Activated CD4-positive, alpha-beta memory T cell treated with anti-CD3 and anti-CD28 coated beads for 36 hours (primary cell): ENCODE measurements around the gene ZNF230. TPM values are rescaled to one million over a fixed set of nuclear protein-coding genes. Genes with fewer than 3 reads are reported as not detected.

Source experiments
- CTCF ChIA-PET: fragments of 350-600 bp; sonication (Branson Sonifier 250); formaldehyde crosslinking; loops from one replicate; lab custom pipeline; 2021; ENCODE audit warnings: antibody characterized with exemption, inconsistent platforms; lab: Charles Lee
- POLR2A ChIA-PET: fragments of 350-600 bp; sonication (Branson Sonifier 250); formaldehyde crosslinking; loops from one replicate; lab custom pipeline; 2021; ENCODE audit warnings: antibody characterized with exemption; lab: Charles Lee
- DNase-seq: peaks from one replicate; pipeline ENCODE4 v3.0.0-alpha.2; 2020
- H3K27ac Mint-ChIP-seq: one replicate; pipeline ENCODE4 v1.8.0; 2021; ENCODE audit warnings: mixed read lengths
- H3K27me3 Mint-ChIP-seq: one replicate; pipeline ENCODE4 v1.8.0; 2021; ENCODE audit warnings: mixed read lengths
- H3K36me3 Mint-ChIP-seq: one replicate; pipeline ENCODE4 v1.8.0; 2021; ENCODE audit warnings: mixed read lengths
- H3K4me1 Mint-ChIP-seq: one replicate; pipeline ENCODE4 v1.8.0; 2021; ENCODE audit warnings: low read depth, mixed read lengths
- H3K4me3 Mint-ChIP-seq: one replicate; pipeline ENCODE4 v1.8.0; 2021; ENCODE audit warnings: mild to moderate bottlenecking, mixed read lengths
- H3K9me3 Mint-ChIP-seq: one replicate; pipeline ENCODE4 v1.8.0; 2021; ENCODE audit warnings: mixed read lengths
- intact Hi-C: fragments of 100-400 bp; cut with micrococcal nuclease; formaldehyde crosslinking; loops from one replicate; pipeline ENCODE4 v1.15.1; 2023
- total RNA-seq, 2 experiments: library from RNA; stranded (reverse); gene quantifications; one replicate each; pipeline ENCODE4 v1.2.3, GENCODE V29; 2021

Gene ZNF230
- total RNA-seq = 1 to 10 TPM; 3.8 TPM

- peaks cover 39% of the 10 kb centered on the region for H3K36me3 Mint-ChIP-seq
- peaks cover 18% of the 10 kb centered on the region for H3K4me1 Mint-ChIP-seq
- peak within 1 kb of the TSS; percentile 94 for H3K27ac Mint-ChIP-seq
- peaks cover 41% of the 10 kb centered on the region for H3K9me3 Mint-ChIP-seq
- ChIA-PET POLR2A (interaction anchor here (0.6 kb wide), 1 partner anchor 111 kb away, joined by 3 read pairs; no protein-coding TSS in a partner anchor), CTCF (interaction anchor here (1.0 kb wide), 1 partner anchor 279 kb away, joined by 3 read pairs; no protein-coding TSS in a partner anchor)
- no peaks in the 10 kb centered on the region for H3K27me3 Mint-ChIP-seq
- intact Hi-C loops = loop anchor here (1.0 to 5.0 kb wide), 9 partner anchors 19 to 209 kb away; partner anchors contain the start of genes ZNF155, ZNF221, ZNF222 and ZNF224
- peak; percentile 91 for DNase-seq
- H3K4me3 Mint-ChIP-seq = peak within 1 kb of the TSS; percentile 99
These were observed at the start of gene ZNF230 for GRCh38 chr19:44002566-44003460. ZNF230 (plus strand) TSS chr19:44002957; CDS start chr19:44007079, 4,122 bp downstream.

GRCh38 chr19:43956827-43957226, 45.9 kb upstream of the ZNF230 start:
- Mint-ChIP-seq H3K9me3 (peaks cover 32% of the 10 kb centered on the region), H3K27me3 (peaks cover 1% of the 10 kb centered on the region), H3K4me3 (no peak overlapping the region), H3K4me1 (no peaks in the 10 kb centered on the region), H3K36me3 (peaks cover 18% of the 10 kb centered on the region), H3K27ac (no peak overlapping the region)
- no peak for DNase-seq
- intact Hi-C loops = no loop called here
- POLR2A ChIA-PET = interaction anchor here (1.0 kb wide), 1 partner anchor 193 kb away, joined by 3 read pairs; no protein-coding TSS in a partner anchor
- CTCF ChIA-PET = no interaction called here

GRCh38 chr19:43957891-43958290, 44.9 kb upstream of the ZNF230 start:
- H3K4me1 Mint-ChIP-seq = no peaks in the 10 kb centered on the region
- ChIA-PET CTCF (no interaction called here), POLR2A (interaction anchor here (0.6 to 1.0 kb wide), 2 partner anchors 34 to 192 kb away, joined by 3 read pairs; no protein-coding TSS in a partner anchor)
- H3K27ac Mint-ChIP-seq = no peak overlapping the region
- H3K4me3 Mint-ChIP-seq = no peak overlapping the region
- no peak for DNase-seq
- H3K27me3 Mint-ChIP-seq = no peaks in the 10 kb centered on the region
- H3K9me3 Mint-ChIP-seq = peaks cover 35% of the 10 kb centered on the region
- intact Hi-C loops = no loop called here
- peaks cover 19% of the 10 kb centered on the region for H3K36me3 Mint-ChIP-seq

GRCh38 chr19:43960411-43960810, 42.3 kb upstream of the ZNF230 start:
- ChIA-PET CTCF (no interaction called here), POLR2A (no interaction called here)
- Mint-ChIP-seq H3K36me3 (peaks cover 36% of the 10 kb centered on the region), H3K4me1 (no peaks in the 10 kb centered on the region), H3K27ac (no peak overlapping the region), H3K9me3 (peaks cover 51% of the 10 kb centered on the region), H3K27me3 (no peaks in the 10 kb centered on the region), H3K4me3 (no peak overlapping the region)
- DNase-seq = no peak
- intact Hi-C loops = no loop called here

DNA sequence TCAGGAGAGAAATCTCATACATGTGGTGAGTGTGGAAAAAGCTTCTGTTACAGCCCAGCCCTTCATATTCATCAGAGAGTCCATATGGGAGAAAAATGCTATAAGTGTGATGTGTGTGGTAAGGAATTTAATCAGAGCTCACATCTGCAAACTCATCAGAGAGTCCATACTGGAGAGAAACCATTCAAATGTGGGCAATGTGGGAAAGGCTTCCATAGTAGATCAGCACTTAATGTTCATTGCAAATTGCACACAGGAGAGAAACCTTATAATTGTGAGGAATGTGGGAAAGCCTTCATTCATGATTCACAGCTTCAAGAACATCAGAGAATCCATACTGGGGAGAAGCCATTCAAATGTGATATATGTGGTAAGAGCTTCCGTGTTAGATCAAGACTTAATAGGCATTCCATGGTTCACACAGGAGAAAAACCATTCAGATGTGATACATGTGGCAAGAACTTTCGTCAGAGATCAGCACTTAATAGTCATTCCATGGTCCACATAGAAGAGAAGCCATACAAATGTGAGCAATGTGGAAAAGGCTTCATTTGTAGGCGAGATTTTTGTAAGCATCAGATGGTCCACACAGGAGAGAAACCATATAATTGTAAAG, 36.6 kb upstream of the ZNF230 start:
- DNase-seq = no peak
- Mint-ChIP-seq H3K9me3 (peaks cover 67% of the 10 kb centered on the region), H3K27me3 (peaks cover under 1% of the 10 kb centered on the region), H3K36me3 (peaks cover 57% of the 10 kb centered on the region), H3K4me1 (no peaks in the 10 kb centered on the region), H3K4me3 (no peak overlapping the region), H3K27ac (no peak overlapping the region)
- POLR2A ChIA-PET = no interaction called here
- intact Hi-C loops = no loop called here
- CTCF ChIA-PET = no interaction called here

DNA sequence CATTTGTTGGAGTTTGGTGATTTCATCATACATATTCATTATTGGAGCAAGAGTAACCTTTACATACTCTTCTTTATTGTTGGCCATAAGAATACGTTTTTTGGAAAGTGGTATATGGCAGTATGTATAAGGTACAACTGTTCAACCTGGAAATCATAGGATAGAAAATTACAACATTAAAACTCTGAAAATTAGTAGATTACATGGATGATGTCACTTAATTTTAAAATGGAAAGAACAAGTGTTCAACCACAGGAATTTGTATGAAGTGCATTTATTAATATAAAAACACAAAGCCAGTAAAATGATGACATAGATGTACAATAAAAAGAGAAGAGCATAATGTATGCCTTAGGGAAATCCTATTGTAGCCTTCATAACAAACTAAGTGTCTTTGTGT, 26.0 kb upstream of the ZNF230 start:
- Mint-ChIP-seq H3K27ac (no peak overlapping the region), H3K9me3 (peaks cover 37% of the 10 kb centered on the region), H3K36me3 (peaks cover 9% of the 10 kb centered on the region), H3K4me3 (no peak overlapping the region), H3K27me3 (no peaks in the 10 kb centered on the region), H3K4me1 (no peaks in the 10 kb centered on the region)
- DNase-seq = no peak
- ChIA-PET CTCF (no interaction called here), POLR2A (no interaction called here)
- intact Hi-C loops = no loop called here

DNA sequence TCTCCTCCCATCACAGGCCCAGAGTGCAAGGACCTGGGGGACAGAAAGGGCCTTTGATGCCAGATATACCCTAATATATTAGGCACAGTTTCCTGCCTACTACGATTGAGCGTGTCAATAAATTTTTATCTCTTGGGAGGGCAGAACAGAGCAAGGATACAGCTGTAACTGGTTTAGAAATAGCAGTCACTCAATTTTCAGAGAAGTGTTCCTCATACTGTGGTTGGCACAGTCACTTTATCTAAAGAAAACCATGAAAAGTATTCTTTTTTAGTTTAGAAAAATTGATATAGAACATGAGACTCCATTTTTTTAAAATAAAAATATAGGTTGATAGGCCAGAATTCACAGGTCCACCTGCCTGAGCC, 19.2 kb upstream of the ZNF230 start:
- peaks cover 7% of the 10 kb centered on the region for H3K4me1 Mint-ChIP-seq
- ChIA-PET POLR2A (no interaction called here), CTCF (no interaction called here)
- no peaks in the 10 kb centered on the region for H3K27me3 Mint-ChIP-seq
- H3K36me3 Mint-ChIP-seq = peaks cover 11% of the 10 kb centered on the region
- no peak for DNase-seq
- H3K27ac Mint-ChIP-seq = no peak overlapping the region
- peak overlapping the region; percentile 55 for H3K4me3 Mint-ChIP-seq
- intact Hi-C loops = loop anchor here (5.0 kb wide), 1 partner anchor 129 kb away; the partner anchor contains the start of gene ZNF225
- no peaks in the 10 kb centered on the region for H3K9me3 Mint-ChIP-seq

GRCh38 chr19:43983912-43984686, 18.7 kb upstream of the ZNF230 start, which contains the start of gene ZNF155:
ZNF155 (plus strand) TSS chr19:43984188; CDS start chr19:43988544, 4,356 bp downstream.
- H3K4me3 Mint-ChIP-seq = peak within 1 kb of the TSS; percentile 97
- peak; percentile 84 for DNase-seq
- CTCF ChIA-PET = interaction anchor here (1.1 kb wide), 1 partner anchor 33 kb away, joined by 4 read pairs; the partner anchor contains the start of gene ZNF221
- H3K27me3 Mint-ChIP-seq = no peaks in the 10 kb centered on the region
- POLR2A ChIA-PET = no interaction called here
- no peaks in the 10 kb centered on the region for H3K9me3 Mint-ChIP-seq
- peaks cover 7% of the 10 kb centered on the region for H3K4me1 Mint-ChIP-seq
- peak within 1 kb of the TSS; percentile 89 for H3K27ac Mint-ChIP-seq
- H3K36me3 Mint-ChIP-seq = peaks cover 17% of the 10 kb centered on the region
- intact Hi-C loops = loop anchor here (1.0 to 5.0 kb wide), 3 partner anchors 18 to 128 kb away; partner anchors contain the start of genes ZNF225, ZNF230 and ZNF45

DNA sequence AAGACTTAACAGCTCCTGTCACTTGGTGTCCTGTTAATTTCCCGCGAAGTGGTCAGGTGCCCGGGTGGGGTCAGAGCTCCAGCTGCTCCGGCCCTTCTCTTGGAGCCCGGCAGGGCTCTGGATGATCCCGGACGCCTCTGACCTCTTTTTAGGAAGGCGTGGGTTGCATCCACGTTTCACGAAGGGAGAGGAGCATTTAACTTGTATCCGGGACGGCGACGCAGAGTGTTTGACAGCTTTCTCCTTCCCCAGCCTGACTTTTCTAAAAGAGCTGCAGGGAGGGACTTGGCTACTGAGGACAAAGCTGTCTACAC, 18.1 kb upstream of the ZNF230 start:
- Mint-ChIP-seq H3K27ac (peak overlapping the region; percentile 89), H3K36me3 (peaks cover 22% of the 10 kb centered on the region), H3K4me1 (peaks cover 7% of the 10 kb centered on the region), H3K27me3 (no peaks in the 10 kb centered on the region), H3K4me3 (peak overlapping the region; percentile 97), H3K9me3 (peaks cover 4% of the 10 kb centered on the region)
- peak; percentile 20 for DNase-seq
- CTCF ChIA-PET = interaction anchor here (1.1 kb wide), 1 partner anchor 33 kb away, joined by 4 read pairs; the partner anchor contains the start of gene ZNF221
- POLR2A ChIA-PET = no interaction called here
- intact Hi-C loops = loop anchor here (1.0 to 5.0 kb wide), 3 partner anchors 18 to 128 kb away; partner anchors contain the start of genes ZNF225, ZNF230 and ZNF45

DNA sequence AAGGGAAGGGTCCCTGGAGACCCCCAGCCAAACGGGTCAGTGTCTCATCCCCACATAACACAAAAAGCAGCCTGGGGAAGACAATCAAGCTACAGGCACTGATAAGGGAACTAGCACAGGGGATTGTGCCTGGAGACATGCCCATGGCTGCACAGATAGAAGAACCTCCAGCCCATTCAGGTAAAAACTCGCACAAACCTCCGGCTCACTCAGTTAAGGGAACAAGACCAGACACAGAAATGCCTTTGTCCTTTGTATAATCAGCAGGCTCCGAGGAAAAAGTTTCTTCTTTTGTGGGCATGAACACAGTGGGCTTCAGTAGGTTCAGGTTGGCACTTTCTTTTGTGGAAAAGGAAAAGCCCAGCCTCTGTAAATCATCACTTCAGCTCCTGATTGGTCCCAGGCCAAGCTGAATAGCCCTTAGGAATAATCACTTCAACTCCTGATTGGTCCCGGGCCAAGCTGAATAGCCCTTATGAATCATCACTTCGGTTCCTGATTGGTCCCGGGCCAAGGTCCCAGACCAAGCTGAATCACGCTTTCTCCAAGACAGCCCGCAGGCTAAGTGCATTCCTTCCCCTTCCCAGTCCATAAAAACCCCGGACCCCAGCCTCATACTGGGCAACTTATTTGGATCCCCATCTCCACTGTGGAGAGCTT, 5.0 kb upstream of the ZNF230 start:
- ChIA-PET CTCF (no interaction called here), POLR2A (no interaction called here)
- intact Hi-C loops = no loop called here
- Mint-ChIP-seq H3K9me3 (peaks cover 36% of the 10 kb centered on the region), H3K4me3 (no peak overlapping the region), H3K4me1 (peaks cover 10% of the 10 kb centered on the region), H3K36me3 (peaks cover 61% of the 10 kb centered on the region), H3K27ac (no peak overlapping the region), H3K27me3 (no peaks in the 10 kb centered on the region)
- DNase-seq = no peak

DNA sequence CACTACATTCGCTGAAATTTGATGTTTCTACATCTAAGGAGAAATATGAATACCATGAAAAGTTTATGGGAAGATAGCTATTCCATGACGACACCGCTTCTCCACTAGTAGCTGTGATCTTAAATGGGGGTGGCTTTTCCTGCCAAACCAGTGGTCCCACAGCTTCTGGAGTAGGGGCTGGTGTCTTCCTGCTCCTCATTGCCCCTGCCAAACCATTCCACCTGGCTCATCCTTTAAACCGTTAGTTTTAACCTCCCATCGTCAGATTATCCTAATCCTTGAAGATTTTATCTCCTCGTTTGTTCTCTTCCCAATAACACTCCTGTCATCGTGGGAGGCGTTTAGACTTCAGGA, 568 bp upstream of the ZNF230 start:
- H3K9me3 Mint-ChIP-seq = peaks cover 41% of the 10 kb centered on the region
- POLR2A ChIA-PET = no interaction called here
- H3K27ac Mint-ChIP-seq = peak overlapping the region; percentile 94
- CTCF ChIA-PET = interaction anchor here (1.3 kb wide), 2 partner anchors 67 to 93 kb away, joined by 3 to 4 read pairs; partner anchors contain the start of genes ZNF224 and ZNF45
- H3K4me3 Mint-ChIP-seq = peak overlapping the region; percentile 99
- intact Hi-C loops = loop anchor here (1.0 to 5.0 kb wide), 7 partner anchors 18 to 210 kb away; partner anchors contain the start of genes ZNF155, ZNF221, ZNF224 and ZNF227
- H3K4me1 Mint-ChIP-seq = peaks cover 18% of the 10 kb centered on the region
- H3K27me3 Mint-ChIP-seq = no peaks in the 10 kb centered on the region
- no peak for DNase-seq
- H3K36me3 Mint-ChIP-seq = peaks cover 39% of the 10 kb centered on the region
